Osteoblast (primary cell): Measurements from ENCODE around the gene ABCA12. TPM values are rescaled to one million over a fixed set of nuclear protein-coding genes. Genes with fewer than 3 reads are reported as not detected.

Experiments
- DNase-seq: peaks from one replicate; pipeline ENCODE4 v3.0.0; 2011; ENCODE audit warnings: low spot score, mixed read lengths; ENCODE audit not compliant: insufficient read length; ENCODE audit errors: missing footprints
- H2AFZ ChIP-seq: 2 replicates; pipeline ENCODE4 v1.6.0; 2011; ENCODE audit warnings: mild to moderate bottlenecking, low read length
- H3K27ac ChIP-seq: 2 replicates; pipeline ENCODE4 v1.5.1; 2011; ENCODE audit warnings: mild to moderate bottlenecking, low read depth, low read length, moderate library complexity
- H3K27me3 ChIP-seq: 2 replicates; pipeline ENCODE4 v1.6.0; 2012; ENCODE audit warnings: mild to moderate bottlenecking, control low read depth, inconsistent platforms, low read length, moderate library complexity; ENCODE audit not compliant: insufficient read depth
- H3K36me3 ChIP-seq: 2 replicates; pipeline ENCODE4 v1.5.1; 2011; ENCODE audit warnings: mild to moderate bottlenecking, low read length, control low read depth, moderate library complexity; ENCODE audit not compliant: insufficient read depth
- H3K4me1 ChIP-seq: 2 replicates; pipeline ENCODE4 v1.5.1; 2011; ENCODE audit warnings: mild to moderate bottlenecking, low read length, control low read depth, moderate library complexity; ENCODE audit not compliant: insufficient read depth
- H3K4me2 ChIP-seq: 2 replicates; pipeline ENCODE4 v1.6.0; 2011; ENCODE audit warnings: mild to moderate bottlenecking, low read length; ENCODE audit not compliant: insufficient read depth
- H3K4me3 ChIP-seq: fragments of 200-600 bp; sonication (generic); 3 replicates; pipeline ENCODE4 v1.5.1; 2012; ENCODE audit warnings: mild to moderate bottlenecking, low read length, inconsistent platforms; ENCODE audit not compliant: insufficient read depth
- H3K79me2 ChIP-seq: 2 replicates; pipeline ENCODE4 v1.6.0; 2012; ENCODE audit warnings: mild to moderate bottlenecking, low read length, control low read depth, inconsistent platforms; ENCODE audit not compliant: insufficient read depth
- H3K9me3 ChIP-seq: 2 replicates; pipeline ENCODE4 v1.5.1; 2011; ENCODE audit warnings: low read depth, low read length, control low read depth
- H4K20me1 ChIP-seq: 2 replicates; pipeline ENCODE4 v1.6.0; 2012; ENCODE audit warnings: mild to moderate bottlenecking, low read length, control low read depth; ENCODE audit not compliant: insufficient read depth
- CTCF ChIP-seq: IDR thresholded peaks from 2 replicates; pipeline ENCODE4 v1.5.1; 2011; ENCODE audit warnings: mild to moderate bottlenecking, low read depth, low read length, moderate library complexity; ENCODE audit errors: extremely low read depth
- total RNA-seq: library from RNA; depleted of rRNA; stranded (reverse); fragments of >200 nt; gene quantifications from 2 replicates; pipeline ENCODE4 v1.2.3, GENCODE V29; 2012

The ABCA12 gene
- total RNA-seq, 1 donor, result under 0.01 TPM

GRCh38 chr2:215084080-215084479, 54.3 kb downstream of the ABCA12 start:
- no peak overlapping the region for H3K4me3 ChIP-seq
- H3K4me1 ChIP-seq, result no peaks in the 10 kb centered on the region
- H3K27me3 ChIP-seq, result no peaks in the 10 kb centered on the region
- H3K27ac ChIP-seq, result no peak overlapping the region
- no peaks in the 10 kb centered on the region for H4K20me1 ChIP-seq
- H3K79me2 ChIP-seq, result no peaks in the 10 kb centered on the region
- no peaks in the 10 kb centered on the region for H3K9me3 ChIP-seq
- no peak overlapping the region for H2AFZ ChIP-seq
- H3K36me3 ChIP-seq, result no peaks in the 10 kb centered on the region
- TF ChIP-seq CTCF, result no peak
- H3K4me2 ChIP-seq, result no peak overlapping the region
- DNase-seq, result peak; percentile 11

- Histone ChIP-seq H3K27me3 (no peaks in the 10 kb centered on the region), H3K27ac (no peak overlapping the region), H2AFZ (no peak overlapping the region), H3K36me3 (no peaks in the 10 kb centered on the region), H4K20me1 (no peaks in the 10 kb centered on the region), H3K9me3 (no peaks in the 10 kb centered on the region), H3K79me2 (no peaks in the 10 kb centered on the region), H3K4me2 (no peak overlapping the region), H3K4me3 (no peak overlapping the region), H3K4me1 (no peaks in the 10 kb centered on the region)
- no peak for DNase-seq
- no peak for TF ChIP-seq CTCF
Observed at GRCh38 chr2:215083146-215083545, 55.3 kb downstream of the ABCA12 start.

GRCh38 chr2:215082446-215082845, 56.0 kb downstream of the ABCA12 start:
- H2AFZ ChIP-seq, result no peak overlapping the region
- H3K4me2 ChIP-seq, result no peak overlapping the region
- no peaks in the 10 kb centered on the region for H3K79me2 ChIP-seq
- no peaks in the 10 kb centered on the region for H4K20me1 ChIP-seq
- no peaks in the 10 kb centered on the region for H3K4me1 ChIP-seq
- TF ChIP-seq CTCF, result no peak
- no peaks in the 10 kb centered on the region for H3K9me3 ChIP-seq
- no peak overlapping the region for H3K4me3 ChIP-seq
- DNase-seq, result peak; percentile 10
- H3K27me3 ChIP-seq, result no peaks in the 10 kb centered on the region
- H3K36me3 ChIP-seq, result no peaks in the 10 kb centered on the region
- H3K27ac ChIP-seq, result no peak overlapping the region

DNA sequence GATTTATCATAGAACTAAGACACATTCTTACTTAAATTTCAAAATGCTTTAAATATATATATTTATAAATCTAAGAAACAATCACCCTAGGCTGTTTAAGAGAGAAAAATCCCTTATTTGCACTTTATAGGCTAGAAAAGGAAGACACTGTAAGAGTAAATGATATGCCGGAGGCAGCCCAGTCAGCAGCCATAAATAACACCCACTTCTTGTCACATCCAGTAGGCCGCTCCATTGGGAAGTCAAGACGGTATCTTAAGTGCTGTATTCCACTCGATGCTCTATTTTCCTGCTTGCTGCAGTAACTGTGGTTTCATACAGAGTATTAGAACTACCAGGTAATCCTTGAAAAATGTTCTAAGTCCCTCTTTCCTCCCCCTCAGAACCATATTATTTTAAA, 57.9 kb downstream of the ABCA12 start:
- no peak for TF ChIP-seq CTCF
- H3K4me3 ChIP-seq, result no peak overlapping the region

More for the DNA sequence above, 57.9 kb downstream of the ABCA12 start:
- Histone ChIP-seq H3K4me2 (no peak overlapping the region), H3K27me3 (peaks cover 3% of the 10 kb centered on the region), H3K79me2 (no peaks in the 10 kb centered on the region), H3K9me3 (no peaks in the 10 kb centered on the region), H3K4me1 (no peaks in the 10 kb centered on the region), H2AFZ (no peak overlapping the region), H3K27ac (no peak overlapping the region), H3K36me3 (no peaks in the 10 kb centered on the region), H4K20me1 (no peaks in the 10 kb centered on the region)
- DNase-seq, result no peak
